ENCODE measurements around the gene TRPM5.

The TRPM5 gene

DNA sequence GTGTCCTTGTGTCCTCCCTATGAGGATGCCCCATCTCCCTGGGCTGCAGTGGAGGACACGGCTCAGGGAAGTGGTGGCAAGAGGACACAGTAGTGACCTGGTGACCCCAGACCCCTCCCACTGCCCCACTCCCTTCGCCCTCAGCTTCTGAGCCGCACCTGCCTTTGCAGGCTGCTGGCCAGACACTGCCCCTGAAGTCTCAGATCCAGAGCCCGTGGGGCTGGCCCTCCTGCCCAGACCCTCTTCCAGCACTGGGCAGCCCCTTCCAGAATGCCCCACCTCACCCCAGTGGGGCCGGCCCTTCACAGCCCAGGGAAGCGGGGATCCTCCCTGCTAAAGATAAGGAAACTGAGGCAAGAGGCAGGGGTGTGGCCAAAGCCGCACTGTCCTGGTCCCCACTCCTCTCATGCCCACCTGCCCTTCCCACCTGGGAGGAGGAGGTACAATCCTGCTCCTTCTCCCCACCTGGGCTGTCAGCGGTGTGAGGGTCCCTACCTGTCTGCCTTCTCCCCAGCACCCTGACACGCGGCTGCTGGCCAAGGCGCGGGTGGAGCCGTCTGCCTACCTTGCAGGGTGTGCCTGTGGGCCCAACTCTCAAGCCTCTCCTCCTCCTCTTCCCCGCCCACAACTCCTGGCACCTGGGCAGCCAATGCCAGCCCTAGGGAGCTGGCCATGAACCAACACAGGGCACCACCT, 17.3 kb downstream of the TRPM5 start:
- in situ Hi-C loops (cut with MboI; ENCODE audit: low pct_unique_long_range_greater_than_20kb, low sequenced_read_pairs): no loop called here

DNA sequence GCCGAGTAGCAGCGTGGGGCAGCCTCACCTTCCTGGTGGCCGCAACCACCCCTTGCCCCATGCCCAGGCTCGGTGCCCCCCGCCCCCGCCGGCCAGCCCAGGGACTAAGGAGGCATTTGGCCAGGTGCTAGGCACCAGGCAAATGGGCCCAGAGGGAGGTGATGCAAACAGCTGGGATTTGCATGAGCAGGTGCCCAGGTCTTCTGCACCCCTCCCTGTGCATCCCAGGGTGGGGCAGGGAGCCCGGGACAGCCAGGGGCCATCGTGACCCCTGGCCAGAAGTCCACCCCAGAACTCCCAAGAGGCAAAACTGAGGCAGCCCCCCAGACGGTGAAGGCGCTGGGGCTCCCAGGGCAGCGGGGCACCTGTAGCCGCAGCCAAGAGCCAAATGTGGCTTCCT, 18.1 kb downstream of the TRPM5 start:
- DNase-seq: no peak
- in situ Hi-C loops (cut with MboI; ENCODE audit: low pct_unique_long_range_greater_than_20kb, low sequenced_read_pairs): no loop called here

More for the DNA sequence above, 17.3 kb downstream of the TRPM5 start:
- DNase-seq: no peak

DNA sequence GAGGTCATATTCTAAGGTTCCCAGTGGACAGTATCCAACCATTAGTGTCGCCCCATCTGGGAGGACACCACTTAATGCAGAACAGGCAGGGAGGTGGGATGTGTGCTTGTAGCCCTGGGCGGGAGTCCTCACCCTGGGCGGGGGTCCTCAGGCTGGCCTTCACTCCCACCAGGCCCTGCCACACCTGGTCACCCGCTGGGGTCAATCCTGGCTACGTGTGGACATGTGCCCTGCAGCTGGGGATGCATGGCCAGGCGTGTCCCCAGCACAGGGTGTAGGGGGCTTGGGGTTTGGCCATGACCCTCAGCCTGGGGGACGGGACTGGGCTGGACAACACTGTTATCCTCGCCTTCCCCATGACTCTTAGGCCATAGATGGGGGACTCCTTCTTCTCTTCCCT, 18.8 kb downstream of the TRPM5 start:
- DNase-seq: no peak

DNA sequence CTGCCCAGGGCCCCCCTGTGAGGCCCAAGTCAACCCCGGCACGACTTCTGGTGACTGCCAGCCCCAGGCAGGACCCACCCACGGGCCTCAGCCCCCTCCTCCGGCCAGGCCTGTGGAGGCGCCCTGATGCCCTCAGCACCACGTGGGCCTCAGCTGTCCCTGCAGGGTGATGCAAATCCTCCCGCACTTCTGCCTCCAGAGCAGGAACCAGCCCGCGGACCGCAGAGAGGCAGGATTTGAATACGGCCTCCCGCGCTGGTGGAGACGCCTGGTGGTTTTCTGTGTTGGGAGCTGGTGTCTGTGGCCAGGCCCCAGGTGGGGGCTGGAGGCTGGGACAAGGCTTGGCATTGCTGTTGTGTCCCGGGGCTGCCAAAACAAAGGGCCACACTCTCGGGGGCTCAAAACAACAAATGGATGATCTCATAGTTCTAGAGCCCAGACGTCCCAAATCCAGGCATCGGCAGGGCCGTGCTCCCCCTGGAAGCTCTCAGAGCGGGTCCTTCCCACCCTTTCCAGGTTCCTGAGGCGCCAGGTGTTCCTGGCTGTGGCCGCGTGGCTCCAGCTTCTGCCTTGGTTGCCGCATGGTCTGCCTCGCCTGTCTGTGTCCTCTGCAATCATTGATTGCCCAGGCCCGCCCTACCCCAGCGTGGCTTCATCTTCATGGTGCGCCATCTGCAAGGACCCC, 19.4 kb downstream of the TRPM5 start:
- in situ Hi-C loops (cut with MboI; ENCODE audit: low pct_unique_long_range_greater_than_20kb, low sequenced_read_pairs): no loop called here
- no peak for DNase-seq

More for the DNA sequence above, 18.8 kb downstream of the TRPM5 start:
- in situ Hi-C loops (cut with MboI; ENCODE audit: low pct_unique_long_range_greater_than_20kb, low sequenced_read_pairs): no loop called here

DNA sequence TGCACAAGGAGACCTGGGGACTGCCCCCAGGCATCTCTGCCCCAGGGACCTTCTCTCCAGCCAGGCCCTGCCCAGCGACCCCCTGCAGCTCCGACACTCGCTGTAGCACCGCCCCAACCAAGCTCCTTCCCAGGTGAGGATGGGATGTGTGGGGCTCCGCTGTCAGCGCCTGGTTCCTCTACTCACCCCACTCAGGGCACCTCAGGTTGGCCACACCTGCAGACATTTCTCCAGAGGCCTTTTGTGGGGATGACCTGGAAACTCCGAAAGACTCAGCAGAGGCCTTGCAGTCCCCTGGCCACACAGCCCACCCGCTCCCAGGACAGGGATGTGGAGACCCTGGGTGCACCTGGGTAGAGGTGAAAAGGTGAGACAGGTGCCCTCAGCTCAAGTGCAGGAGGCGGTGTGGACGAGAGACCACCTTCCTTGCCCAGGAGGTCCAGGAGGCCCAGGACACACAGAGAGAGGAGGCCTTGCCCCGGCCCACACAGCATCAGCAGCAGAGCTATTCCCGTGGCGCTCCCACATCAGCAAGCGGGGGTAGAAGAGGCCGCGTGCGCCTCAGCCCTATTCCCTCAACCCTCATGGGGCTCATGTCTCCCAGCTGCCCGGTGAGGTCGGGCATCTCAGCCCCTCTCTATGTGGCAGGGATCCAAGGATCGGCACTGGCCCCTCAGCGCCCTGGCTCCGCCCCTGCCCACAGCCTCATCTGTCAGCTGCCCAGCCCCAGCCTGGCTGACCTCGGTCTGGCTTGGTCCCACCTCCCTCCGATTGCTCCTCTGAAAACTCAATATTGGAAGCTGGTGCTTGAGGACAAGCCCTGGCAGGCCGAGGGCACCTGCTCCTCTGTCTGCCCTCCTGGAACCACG, 20.9 kb downstream of the TRPM5 start:
- DNase-seq: no peak
- in situ Hi-C loops (cut with MboI; ENCODE audit: low pct_unique_long_range_greater_than_20kb, low sequenced_read_pairs): no loop called here

DNA sequence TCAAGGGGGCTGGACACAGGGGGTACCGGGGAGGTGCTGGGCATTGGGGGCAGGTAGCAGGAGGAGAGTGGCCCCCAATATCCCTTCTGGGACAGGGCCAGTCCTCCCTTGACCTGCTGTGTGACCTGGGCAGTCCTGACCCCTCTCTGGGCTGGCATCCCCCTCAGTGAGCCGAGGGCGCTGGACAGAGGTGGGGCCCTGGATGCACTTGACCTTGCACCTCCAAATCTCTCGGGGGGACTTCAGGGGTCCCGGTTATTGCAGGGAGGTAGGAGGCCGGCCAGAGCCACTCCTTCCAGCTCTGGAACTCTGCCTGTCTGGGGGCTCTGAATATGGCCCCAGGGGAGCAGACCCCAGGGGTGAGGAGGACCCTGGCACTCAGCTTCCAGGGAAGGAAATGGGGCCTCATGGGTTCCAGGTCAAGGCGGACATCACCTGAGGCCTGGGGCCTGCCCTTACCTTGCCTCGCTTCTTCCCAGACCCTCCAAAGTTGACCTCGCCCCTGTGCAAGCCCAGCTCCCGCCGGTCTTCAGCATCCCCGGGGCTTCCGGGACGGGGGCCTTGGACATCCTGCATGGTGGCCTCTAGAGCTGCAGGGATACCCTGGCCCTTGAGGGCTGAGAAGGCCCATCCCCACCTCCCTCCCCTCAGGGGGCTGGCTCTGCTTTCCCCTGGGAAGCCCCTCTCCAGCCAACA, 21.7 kb downstream of the TRPM5 start:
- DNase-seq: no peak
- in situ Hi-C loops (cut with MboI; ENCODE audit: low pct_unique_long_range_greater_than_20kb, low sequenced_read_pairs): no loop called here

DNA sequence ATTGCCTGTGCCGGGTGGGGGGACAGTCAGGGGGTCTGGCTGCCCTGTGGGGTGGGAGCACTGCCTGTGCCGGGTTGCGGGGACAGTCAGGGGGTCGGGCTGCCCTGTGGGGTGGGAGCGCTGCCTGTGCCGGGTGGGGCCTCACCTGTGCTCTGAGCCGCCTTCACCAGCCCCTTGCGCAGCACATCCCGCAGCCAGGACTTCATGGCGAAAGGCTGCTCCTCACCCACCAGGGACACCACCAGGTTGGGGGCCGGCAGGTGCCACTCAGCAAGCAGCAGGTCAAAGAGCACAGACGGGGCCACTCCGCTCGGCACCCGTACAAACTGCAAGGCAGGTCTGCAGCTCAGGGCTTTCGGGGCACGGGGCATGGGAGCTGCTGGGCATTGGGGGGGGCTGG, 22.3 kb downstream of the TRPM5 start:
- no peak for DNase-seq
- in situ Hi-C loops (cut with MboI; ENCODE audit: low pct_unique_long_range_greater_than_20kb, low sequenced_read_pairs): no loop called here

DNA sequence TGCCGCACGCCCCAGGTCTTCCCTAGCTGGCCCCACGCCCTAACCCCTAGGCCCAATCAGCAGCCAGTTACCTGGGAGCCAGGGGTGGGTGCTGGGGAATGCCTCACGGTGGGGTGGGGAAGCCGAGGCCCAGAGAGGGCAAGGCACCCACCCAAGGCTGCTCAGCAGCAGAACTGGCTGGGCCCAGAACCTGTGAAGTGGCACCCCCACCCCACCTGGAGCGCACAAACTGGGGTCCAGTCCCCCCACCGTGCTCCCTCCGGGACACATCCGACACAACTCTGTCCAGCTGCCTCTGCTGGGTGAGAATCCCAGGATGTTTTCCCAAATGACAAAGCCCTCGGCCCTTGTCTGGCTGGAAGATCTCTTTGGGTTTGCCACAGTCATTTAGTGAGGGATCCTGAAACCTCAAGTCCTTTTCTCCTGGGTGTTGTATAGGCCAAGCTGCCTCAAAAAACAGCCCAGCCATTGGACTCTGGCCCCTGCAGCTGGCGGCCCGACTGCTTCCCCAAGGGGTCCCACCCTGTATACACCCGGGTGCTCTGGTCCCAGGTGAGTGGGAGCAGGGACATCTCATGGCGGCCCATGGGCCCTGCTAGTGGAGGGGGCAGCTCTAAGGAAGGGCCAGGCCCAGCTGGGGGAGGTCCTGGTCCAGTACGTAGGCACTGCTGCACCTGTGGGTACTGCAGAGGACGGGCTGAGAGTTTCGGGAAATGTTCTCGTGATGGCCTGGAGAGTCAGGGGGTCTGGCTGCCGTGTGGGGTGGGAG, 22.9 kb downstream of the TRPM5 start:
- in situ Hi-C loops (cut with MboI; ENCODE audit: low pct_unique_long_range_greater_than_20kb, low sequenced_read_pairs): no loop called here
- no peak for DNase-seq

DNA sequence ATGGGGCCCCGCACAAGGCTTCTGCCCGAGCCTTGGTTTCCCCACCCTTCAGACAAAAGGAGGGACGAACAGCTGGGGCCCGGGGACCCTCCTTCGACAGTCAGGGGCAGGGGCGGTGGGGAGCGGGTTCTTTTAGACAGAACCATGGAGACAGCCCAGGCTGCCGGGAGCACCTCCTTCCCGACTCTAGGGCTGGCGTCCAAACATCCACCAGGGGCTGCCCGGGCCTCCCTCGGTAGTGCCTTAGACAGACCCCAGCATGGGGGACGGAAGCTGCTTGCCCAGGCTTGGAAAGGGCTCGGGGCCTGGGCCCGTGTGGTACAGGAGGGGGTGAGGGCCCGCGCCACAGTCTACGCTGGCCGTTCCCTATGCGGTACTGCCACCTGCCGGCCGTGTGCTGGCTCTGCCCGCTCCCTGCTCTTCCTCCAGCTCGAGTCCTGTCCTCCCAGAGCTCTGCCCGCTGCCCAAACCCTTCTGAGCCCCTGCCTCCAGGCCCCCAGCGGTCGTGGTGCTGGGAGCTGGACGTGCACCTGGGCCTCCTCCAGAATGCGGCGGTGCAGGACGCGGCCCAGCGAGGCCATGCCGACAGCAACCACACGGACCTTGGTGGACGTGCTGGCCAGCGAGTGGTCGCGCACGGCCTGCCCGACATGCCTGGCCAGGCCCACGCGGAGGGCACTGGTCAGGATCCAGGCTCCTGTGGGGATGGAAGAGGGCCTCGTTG, 23.6 kb downstream of the TRPM5 start:
- in situ Hi-C loops (cut with MboI; ENCODE audit: low pct_unique_long_range_greater_than_20kb, low sequenced_read_pairs): no loop called here

DNA sequence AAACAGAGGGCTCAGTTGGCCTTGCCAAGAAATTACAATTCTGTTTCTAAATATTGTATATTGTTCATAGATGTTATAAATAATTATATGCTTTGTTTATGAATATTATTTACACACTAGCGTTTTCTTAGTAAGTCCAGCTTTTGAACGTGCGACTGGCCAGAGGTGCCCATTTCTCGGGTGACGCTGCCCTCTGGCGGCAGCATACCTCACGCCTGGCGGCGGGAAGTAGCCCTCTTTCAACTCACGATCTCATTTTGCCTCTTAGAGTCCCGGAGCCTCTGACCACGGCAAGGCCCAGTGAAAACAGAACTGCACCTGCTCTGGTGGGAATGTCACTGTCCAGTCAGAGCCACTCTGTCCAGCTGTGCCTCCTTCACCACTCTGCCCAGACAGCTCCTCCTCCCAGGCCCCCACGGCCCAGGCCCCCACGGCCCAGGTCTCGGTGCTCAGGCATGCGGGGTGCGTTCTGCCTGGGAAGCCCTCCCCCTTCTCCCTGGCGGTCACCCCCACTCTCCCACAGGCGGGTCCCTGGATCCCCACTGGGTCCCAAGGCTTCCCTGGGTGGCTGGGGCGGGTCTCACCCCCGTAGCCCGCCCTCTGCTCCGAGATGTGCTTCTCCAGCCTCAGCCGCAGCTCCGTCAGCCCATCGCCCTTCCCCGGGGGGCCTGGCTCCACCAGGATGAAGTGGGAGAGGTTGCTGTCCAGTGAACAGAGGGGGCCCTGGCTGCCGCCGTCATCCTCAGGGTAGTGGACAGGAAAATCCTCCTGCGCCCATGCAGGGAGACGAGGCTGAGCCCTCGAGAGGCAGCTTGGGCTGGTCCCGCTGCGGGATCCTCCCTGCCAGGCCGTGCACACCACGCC, 24.4 kb downstream of the TRPM5 start:
- DNase-seq: peak; percentile 73
- in situ Hi-C loops (cut with MboI; ENCODE audit: low pct_unique_long_range_greater_than_20kb, low sequenced_read_pairs): loop anchor here (10.0 kb wide), 1 partner anchor 225 kb away; no protein-coding TSS in a partner anchor

More for the DNA sequence above, 23.6 kb downstream of the TRPM5 start:
- DNase-seq: peak; percentile 82

DNA sequence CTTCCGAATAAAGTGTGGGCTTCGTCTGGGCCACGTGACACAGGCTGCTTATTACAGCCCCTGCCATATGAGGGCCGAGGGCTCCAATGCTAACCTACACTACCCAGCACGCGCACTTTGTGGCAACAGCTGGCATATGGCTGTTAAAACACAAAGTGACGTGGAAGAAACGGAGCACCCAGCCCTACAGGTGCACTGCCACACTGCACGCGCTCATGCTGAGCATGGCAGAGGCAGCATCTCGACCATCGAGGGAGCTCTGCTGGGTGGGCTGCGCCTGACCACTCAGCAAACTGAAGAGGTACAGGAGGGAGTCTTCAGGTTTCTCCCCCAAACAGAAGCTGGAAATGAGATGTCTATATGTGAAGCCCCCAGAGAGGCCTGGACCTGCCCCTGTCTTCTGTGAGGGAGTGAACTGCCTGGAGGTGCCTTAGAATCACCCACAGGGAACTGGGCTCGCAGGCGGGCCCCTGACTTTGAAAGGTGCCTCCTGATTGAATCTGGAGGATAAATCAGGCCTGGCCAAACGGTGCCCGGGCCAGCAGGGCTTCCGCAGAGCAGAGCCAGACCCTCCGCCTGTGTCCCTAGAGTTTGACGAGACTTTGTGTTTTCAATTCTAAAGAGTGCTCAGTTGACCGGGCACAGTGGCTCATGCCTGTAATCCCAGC, 25.5 kb downstream of the TRPM5 start:
- DNase-seq: no peak
- in situ Hi-C loops (cut with MboI; ENCODE audit: low pct_unique_long_range_greater_than_20kb, low sequenced_read_pairs): loop anchor here (10.0 kb wide), 1 partner anchor 224 kb away; no protein-coding TSS in a partner anchor

DNA sequence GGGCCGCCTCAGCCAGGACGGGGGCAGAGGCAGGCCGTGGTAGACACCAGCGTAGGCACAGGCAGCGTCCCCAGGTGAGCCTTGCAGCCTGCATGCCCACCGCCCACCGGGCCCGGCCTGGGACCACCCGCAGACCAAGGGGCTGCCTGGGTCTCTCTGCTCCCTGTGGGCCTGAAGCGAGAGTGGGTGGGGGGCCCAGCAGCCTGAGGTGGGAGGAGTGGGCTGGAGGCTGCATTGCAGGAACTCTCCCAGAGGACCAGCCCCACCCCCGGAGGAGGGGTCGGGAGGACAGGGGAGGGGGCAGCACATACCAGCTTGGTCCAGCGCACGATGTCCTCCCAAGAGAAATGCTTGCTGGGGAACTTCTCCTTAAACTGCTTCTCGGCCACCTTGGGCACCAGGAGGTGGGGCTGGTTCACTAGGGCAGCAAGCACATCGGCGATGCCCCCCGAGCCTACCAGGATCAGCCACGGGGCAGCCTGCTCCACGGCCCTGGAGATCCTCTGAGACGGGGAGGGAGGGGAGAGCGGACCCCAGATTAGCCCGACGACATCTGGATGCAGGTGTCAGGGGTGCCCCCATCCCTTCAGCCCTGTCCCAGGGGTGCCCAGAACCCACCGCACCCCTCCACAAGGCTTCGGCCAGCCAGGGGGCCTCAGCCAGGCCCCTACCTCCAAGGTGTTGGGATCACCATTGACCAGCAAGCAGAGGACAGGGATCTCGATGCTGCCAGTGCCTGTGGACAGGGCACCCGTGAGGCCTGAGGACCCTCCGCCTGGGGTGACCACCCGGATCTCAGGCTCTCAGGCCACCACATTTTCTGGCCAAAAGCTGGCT, 26.2 kb downstream of the TRPM5 start:
- in situ Hi-C loops (cut with MboI; ENCODE audit: low pct_unique_long_range_greater_than_20kb, low sequenced_read_pairs): loop anchor here (10.0 kb wide), 1 partner anchor 223 kb away; no protein-coding TSS in a partner anchor
- no peak for DNase-seq

DNA sequence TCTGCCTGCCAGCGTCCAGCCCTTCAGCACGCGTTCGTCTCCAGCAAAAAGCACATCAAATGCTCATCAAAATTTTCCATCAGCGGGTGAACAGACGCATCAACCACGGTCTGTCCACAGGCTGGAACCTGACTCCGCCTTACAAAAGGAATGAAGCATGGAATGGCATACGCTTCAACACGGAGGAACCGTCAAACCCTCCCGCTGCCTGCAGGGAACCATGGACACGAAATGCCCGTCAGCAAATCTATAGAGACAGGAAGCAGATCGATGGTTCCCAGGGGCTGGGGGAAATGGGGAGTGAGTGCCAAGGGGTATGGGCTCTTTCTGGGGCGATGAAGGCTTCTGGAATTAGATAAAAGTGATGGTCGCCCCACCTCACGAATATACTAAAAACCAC, 27.5 kb downstream of the TRPM5 start:
- in situ Hi-C loops (cut with MboI; ENCODE audit: low pct_unique_long_range_greater_than_20kb, low sequenced_read_pairs): loop anchor here (10.0 kb wide), 1 partner anchor 222 kb away; no protein-coding TSS in a partner anchor
- DNase-seq: no peak

DNA sequence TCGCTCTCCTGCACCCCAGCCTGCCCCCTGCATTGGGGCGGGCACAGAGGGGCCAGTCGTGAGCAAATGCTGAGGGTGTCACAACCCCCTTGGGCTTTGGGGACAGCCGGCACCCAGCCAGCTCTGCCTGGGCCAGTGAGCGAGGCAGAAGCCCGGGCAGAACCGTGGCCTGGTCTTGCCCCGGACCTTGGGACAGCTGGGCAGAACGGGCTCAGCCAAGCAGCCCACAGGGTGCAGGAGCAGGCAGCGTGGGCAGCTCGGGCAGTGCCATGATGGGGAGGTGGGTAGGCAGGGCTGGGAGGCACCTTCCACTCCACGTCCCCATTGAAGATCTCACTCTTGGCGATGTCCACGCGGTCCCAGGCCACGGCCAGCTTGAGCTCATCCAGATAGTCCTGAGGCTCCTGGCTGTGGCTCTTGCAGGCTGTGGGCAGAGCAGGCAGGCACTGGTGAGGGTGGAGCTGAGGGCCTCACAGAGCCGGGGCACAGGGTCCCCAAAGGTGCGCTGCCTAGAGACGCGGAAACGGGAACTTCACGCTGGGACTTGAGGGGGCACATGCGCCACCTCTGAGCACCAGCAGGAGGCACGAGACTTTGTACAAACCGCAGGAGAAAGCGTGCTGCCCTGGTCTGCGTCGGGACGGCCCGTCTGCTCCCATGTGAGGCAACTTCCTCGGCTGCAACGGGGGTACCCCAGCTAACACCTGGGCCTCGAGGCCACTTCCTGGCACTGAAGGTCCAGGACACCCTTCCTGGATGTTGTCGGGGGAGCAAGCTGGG, 28.5 kb downstream of the TRPM5 start:
- DNase-seq: no peak
- in situ Hi-C loops (cut with MboI; ENCODE audit: low pct_unique_long_range_greater_than_20kb, low sequenced_read_pairs): loop anchor here (10.0 kb wide), 1 partner anchor 221 kb away; no protein-coding TSS in a partner anchor

DNA sequence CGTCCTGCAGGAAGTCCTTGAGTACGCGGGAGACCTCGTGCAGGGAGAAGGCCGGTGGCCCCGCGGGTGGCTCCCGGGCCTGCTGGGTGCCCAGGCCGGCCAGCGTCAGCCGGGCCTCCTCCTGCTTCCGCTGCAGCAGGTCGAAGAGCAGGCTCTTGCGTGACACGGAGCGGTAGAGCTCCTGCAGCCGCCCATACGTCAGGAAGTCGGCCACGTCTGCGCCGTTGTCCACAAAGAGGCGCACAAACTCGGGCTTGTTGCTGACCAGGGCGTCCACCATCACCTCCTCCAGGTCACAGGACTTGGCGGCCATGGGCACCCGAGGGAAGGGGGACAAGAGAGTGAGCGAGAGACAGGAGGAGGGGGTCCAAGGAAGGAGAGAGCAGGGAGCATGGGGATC, 29.1 kb downstream of the TRPM5 start:
- in situ Hi-C loops (cut with MboI; ENCODE audit: low pct_unique_long_range_greater_than_20kb, low sequenced_read_pairs): loop anchor here (10.0 kb wide), 1 partner anchor 220 kb away; no protein-coding TSS in a partner anchor

More for the DNA sequence above, 29.1 kb downstream of the TRPM5 start:
- DNase-seq: no peak
